Endothelial cell of umbilical vein (primary cell): ENCODE results near the gene DACH2. TPM values are rescaled to one million over a fixed set of nuclear protein-coding genes. Genes with fewer than 3 reads are reported as not detected.
"Not testable (repeated sequence)": the region's sequence is repeated elsewhere in the genome, so short reads cannot be mapped to it uniquely, and the experiment has no call there.

Experiments used
- BruUV-seq: library from RNA; stranded (reverse); fragments of 400-500 nt; replicated peaks from 2 replicates; lab custom pipeline; 2021; lab: Mats Ljungman, UMichigan
- CTCF ChIA-PET: fragments of 300-600, 350-600 bp; sonication (Branson Sonifier 250); formaldehyde crosslinking; loops from one replicate; lab custom pipeline; 2021; ENCODE audit warnings: antibody characterized with exemption, inconsistent platforms; lab: Charles Lee
- POLR2A ChIA-PET: fragments of 300-600, 350-600 bp; sonication (Branson Sonifier 250); formaldehyde crosslinking; loops from one replicate; lab custom pipeline; 2021; ENCODE audit warnings: antibody characterized with exemption, inconsistent platforms; lab: Charles Lee
- DNase-seq: peaks from one replicate; pipeline ENCODE4 v3.0.0-alpha.2; 2011; ENCODE audit warnings: low read depth, low spot score
- FAIRE-seq: peaks from 2 replicates; lab custom pipeline; 2011; peaks lifted over from hg19 to GRCh38; lab: Jason Lieb, UNC
- H2AFZ ChIP-seq: 2 replicates; pipeline ENCODE4 v1.6.0; 2012; ENCODE audit warnings: low read depth, low read length, control low read depth, inconsistent platforms
- H3K27ac ChIP-seq: 2 replicates; pipeline ENCODE4 v1.5.1; 2011; ENCODE audit warnings: low read depth, mild to moderate bottlenecking, control low read depth, low read length, moderate library complexity; ENCODE audit not compliant: insufficient read depth
- H3K27me3 ChIP-seq, 2 experiments: 2 replicates each; pipeline versions ENCODE4 v1.6.0 to v1.6.1; 2011; ENCODE audit warnings: low read length in 2 of 2, mixed read lengths in 1 of 2; ENCODE audit not compliant: control insufficient read depth in 2 of 2, insufficient read depth in 2 of 2
- H3K36me3 ChIP-seq, 2 experiments: 2 replicates in 1 of 2; 3 replicates in 1 of 2; pipeline ENCODE4 v1.5.1; 2011; ENCODE audit warnings: low read length in 2 of 2, mild to moderate bottlenecking in 1 of 2, moderate library complexity in 1 of 2; ENCODE audit not compliant: control insufficient read depth in 2 of 2, insufficient read depth in 2 of 2; ENCODE audit errors: extremely low read depth in 1 of 2
- H3K4me1 ChIP-seq: 3 replicates; pipeline ENCODE4 v1.5.1; 2011; ENCODE audit warnings: mild to moderate bottlenecking, low read length; ENCODE audit not compliant: control insufficient read depth, insufficient read depth; ENCODE audit errors: extremely low read depth
- H3K4me2 ChIP-seq: 2 replicates; pipeline ENCODE4 v1.6.1; 2011; ENCODE audit warnings: low read length, control low read depth, mixed read lengths; ENCODE audit not compliant: insufficient read depth
- H3K4me3 ChIP-seq, 3 experiments: fragments of 200-600 bp in 1 of 3; sonication (generic), shearing (Covaris generic) in 1 of 3; replicated peaks in 1 of 3; 2 replicates each; pipeline ENCODE4 v1.5.1; 2011 to 2016; ENCODE audit warnings: control low read depth in 3 of 3, low read length in 3 of 3, mild to moderate bottlenecking in 2 of 3, inconsistent platforms in 1 of 3, low read depth in 1 of 3, moderate library complexity in 1 of 3; ENCODE audit not compliant: insufficient read depth in 1 of 3
- H3K79me2 ChIP-seq: 2 replicates; pipeline ENCODE4 v1.6.0; 2012; ENCODE audit warnings: low read length, inconsistent platforms; ENCODE audit not compliant: control insufficient read depth, insufficient read depth
- H3K9ac ChIP-seq: replicated peaks from 2 replicates; pipeline ENCODE3; 2011; ENCODE audit warnings: low read length, control low read depth; ENCODE audit not compliant: insufficient read depth; ENCODE audit errors: extremely low read depth
- H3K9me1 ChIP-seq: replicated peaks from 3 replicates; pipeline ENCODE4 v1.6.0; 2011; ENCODE audit warnings: mild to moderate bottlenecking, low read length; ENCODE audit not compliant: control insufficient read depth, insufficient read depth; ENCODE audit errors: extremely low read depth
- H3K9me3 ChIP-seq: replicated peaks from 2 replicates; pipeline ENCODE4 v1.5.1; 2012; ENCODE audit warnings: low read length, inconsistent platforms; ENCODE audit not compliant: control insufficient read depth, insufficient read depth
- H4K20me1 ChIP-seq: replicated peaks from 2 replicates; pipeline ENCODE3; 2011; ENCODE audit warnings: mild to moderate bottlenecking, low read length; ENCODE audit not compliant: control insufficient read depth, insufficient read depth; ENCODE audit errors: extremely low read depth
- EZH2 ChIP-seq: IDR thresholded peaks from 2 replicates; pipeline ENCODE4 v1.6.1; 2012; ENCODE audit warnings: borderline replicate concordance, low read depth, mild to moderate bottlenecking, moderate library complexity, low read length, inconsistent platforms; ENCODE audit not compliant: severe bottlenecking
- GATA2 ChIP-seq: IDR thresholded peaks from 2 replicates; pipeline ENCODE4 v1.7.0; 2011; ENCODE audit warnings: low read depth, mild to moderate bottlenecking, moderate library complexity, mixed read lengths, low read length; ENCODE audit not compliant: insufficient read length, insufficient read depth
- JUN ChIP-seq: IDR thresholded peaks from 2 replicates; pipeline ENCODE4 v1.6.1; 2011; ENCODE audit warnings: borderline replicate concordance, low read depth; ENCODE audit not compliant: insufficient read length, insufficient read depth
- dilution Hi-C: fragments of 300-500 bp; cut with MboI; formaldehyde crosslinking; loops from one replicate; pipeline ENCODE4 v1.15.0; 2019; ENCODE audit warnings: low sequenced_read_pairs; ENCODE audit not compliant: extremely low pct_ligation_motif_present
- intact Hi-C: fragments of 100-400 bp; cut with micrococcal nuclease; formaldehyde crosslinking; loops from one replicate; pipeline ENCODE4 v1.10.0; 2022
- polyA plus RNA-seq, 4 experiments: library from polyadenylated mRNA; depleted of rRNA in 3 of 4; stranded (reverse) in 3 of 4; unstranded in 1 of 4; fragments of >200 nt; gene quantifications; 2 replicates each; pipeline versions ENCODE4 v1.2.1 to v1.2.3, GENCODE V29; 2011 to 2012; ENCODE audit warnings: missing spikeins in 1 of 4
- total RNA-seq: library from RNA; stranded (reverse); gene quantifications from 2 replicates; pipeline ENCODE4 v1.2.3, GENCODE V29; 2021

Gene DACH2
- total and polyA plus RNA-seq, 2 donors (not counting 3 experiments of a cell fraction or from before 2014, with no cell fraction given) = not detected

- H3K4me2 ChIP-seq, H2AFZ ChIP-seq, CTCF ChIA-PET, dilution Hi-C loops, POLR2A ChIA-PET, FAIRE-seq, H3K27me3 ChIP-seq, H4K20me1 ChIP-seq, H3K9me1 ChIP-seq, DNase-seq, H3K36me3 ChIP-seq, intact Hi-C loops, BruUV-seq, H3K4me3 ChIP-seq, H3K4me1 ChIP-seq, H3K9me3 ChIP-seq, H3K27ac ChIP-seq, H3K9ac ChIP-seq, H3K79me2 ChIP-seq: not testable (repeated sequence)
Measured at GRCh38 chrX:86181325-86181724, 33.1 kb downstream of the DACH2 start.

- Histone ChIP-seq H2AFZ (no peak overlapping the region), H3K9me1 (no peaks in the 10 kb centered on the region), H3K27me3 (no peaks in the 10 kb centered on the region), H3K79me2 (no peaks in the 10 kb centered on the region), H3K4me2 (no peak overlapping the region), H3K9ac (no peak overlapping the region), H4K20me1 (no peaks in the 10 kb centered on the region), H3K4me3 (no peak overlapping the region), H3K36me3 (no peaks in the 10 kb centered on the region), H3K27ac (no peak overlapping the region), H3K9me3 (no peaks in the 10 kb centered on the region), H3K4me1 (no peaks in the 10 kb centered on the region)
- POLR2A ChIA-PET = no interaction called here
- TF ChIP-seq GATA2 (no peak), JUN (no peak), EZH2 (no peak)
- intact Hi-C loops = no loop called here
- DNase-seq (no peak), FAIRE-seq (no peak)
- CTCF ChIA-PET = no interaction called here
- no TSS peak for BruUV-seq
- dilution Hi-C loops = no loop called here
Measured at GRCh38 chrX:86192827-86193226, 44.6 kb downstream of the DACH2 start.
